Measurements from ENCODE around the gene LRMDA. TPM values are rescaled to one million over a fixed set of nuclear protein-coding genes. Genes with fewer than 3 reads are reported as not detected.

Gene LRMDA
- total and polyA plus RNA-seq, 2 of the 8 experiments (the other 6 are each of a cell fraction or from before 2014, with no cell fraction given), result 0.86 to 2.8 TPM

GRCh38 chr10:75660823-75661222, 229.4 kb downstream of the LRMDA start:
- Histone ChIP-seq H2BK120ac (replicated peaks; ENCODE audit: low read depth, low read length) (no peak overlapping the region), H3K4me1 (replicated peaks in 1 of 4; ENCODE audit: control insufficient read depth in 3 of 4, insufficient read depth in 4 of 4, low read length in 3 of 4) (no peaks in the 10 kb centered on the region), H3K27ac (ENCODE audit: low read depth, low read length) (no peak overlapping the region), H2BK12ac (ENCODE audit: low read depth, low read length) (no peak overlapping the region), H2AK5ac (ENCODE audit: low read depth, low read length) (no peak overlapping the region), H3K18ac (ENCODE audit: extremely low read depth, low read length) (no peak overlapping the region), H3K9me3 (ENCODE audit: insufficient read depth in 2 of 2, low read depth in 1 of 2, low read length in 1 of 2) (no peaks in the 10 kb centered on the region), H2BK20ac (ENCODE audit: low read length) (no peak overlapping the region), H3K14ac (ENCODE audit: insufficient read length) (no peak overlapping the region), H3K4me2 (ENCODE audit: insufficient read depth in 1 of 2, low read depth in 2 of 2, low read length in 2 of 2) (no peak overlapping the region), H4K91ac (replicated peaks; ENCODE audit: insufficient read length, low read length) (no peak overlapping the region), H3K4me3 (ENCODE audit: extremely low read depth in 1 of 4, insufficient read depth in 2 of 4, low read depth in 3 of 4, low read length in 4 of 4) (no peak overlapping the region), H3K56ac (replicated peaks; ENCODE audit: insufficient read length, low read depth, low read length) (no peak overlapping the region), H4K20me1 (replicated peaks in 1 of 2; ENCODE audit: control insufficient read depth in 1 of 2, insufficient read depth in 2 of 2, low read length in 2 of 2) (no peaks in the 10 kb centered on the region), H3K36me3 (ENCODE audit: control insufficient read depth in 2 of 4, insufficient read depth in 4 of 4, low read length in 3 of 4) (no peaks in the 10 kb centered on the region), H3K9ac (replicated peaks in 1 of 4; ENCODE audit: extremely low read depth in 1 of 4, low read depth in 3 of 4, low read length in 3 of 4) (no peak overlapping the region), H3K23ac (ENCODE audit: insufficient read length) (no peak overlapping the region), H3K23me2 (ENCODE audit: low read depth, low read length) (no peaks in the 10 kb centered on the region), H2BK15ac (ENCODE audit: low read length) (no peak overlapping the region), H3K79me2 (ENCODE audit: control insufficient read depth in 1 of 2, insufficient read depth in 2 of 2, low read length in 2 of 2) (no peaks in the 10 kb centered on the region), H4K5ac (ENCODE audit: insufficient read length, low read depth, low read length) (no peak overlapping the region), H2BK5ac (ENCODE audit: low read depth, low read length) (no peak overlapping the region), H3K79me1 (ENCODE audit: low read depth, low read length) (no peaks in the 10 kb centered on the region), H3K27me3 (replicated peaks in 1 of 4; ENCODE audit: control insufficient read depth in 3 of 4, extremely low read depth in 1 of 4, insufficient read depth in 3 of 4, low read length in 3 of 4) (no peaks in the 10 kb centered on the region), H2AFZ (ENCODE audit: low read length) (no peak overlapping the region), H4K8ac (ENCODE audit: extremely low read depth, insufficient read depth, low read length) (no peak overlapping the region), H3K4ac (replicated peaks; ENCODE audit: insufficient read length, low read depth, low read length) (no peak overlapping the region)
- TF ChIP-seq SIX5 (IDR thresholded peaks at IDR 0.05; ENCODE audit: low read depth, low read length), result no peak
- no peak for TF ChIP-seq ZNF274 (IDR thresholded peaks at IDR 0.05; ENCODE audit: borderline replicate concordance, extremely low read depth, low read length)
- no peak for TF ChIP-seq CHD2 (IDR thresholded peaks at IDR 0.05; ENCODE audit: low read length)
- no peak for TF ChIP-seq SAP30 (IDR thresholded peaks at IDR 0.05; ENCODE audit: insufficient read depth, insufficient replicate concordance, low read length)
- TF ChIP-seq KDM5A (IDR thresholded peaks at IDR 0.05; ENCODE audit: low read length), result no peak
- TF ChIP-seq ATF3 (IDR thresholded peaks at IDR 0.05; ENCODE audit: insufficient read depth, low read depth, low read length), result no peak
- ChIA-PET CTCF (ENCODE audit: partially characterized antibody) (no interaction called here), POLR2A (ENCODE audit: partially characterized antibody) (no interaction called here)
- 92% methylated on average over 7 of the region's 7 CpGs; no CpG with 5 or more reads in 1 of the 2 experiments for WGBS, 2 experiments (ENCODE audit: extremely low coverage in 1 of 2, insufficient coverage in 1 of 2, insufficient read length in 1 of 2, insufficient replicate concordance in 2 of 2, low coverage in 1 of 2, low lambda C conversion rate in 2 of 2, missing lambda C conversion rate in 1 of 2)
- no peak for FAIRE-seq
- no peak for DNase-seq (ENCODE audit: low read depth in 1 of 2, low spot score in 2 of 2)
